ENCODE measurements around the gene ZNF547.

Gene ZNF547
- long read RNA-seq, donor 1, partial matches to known transcripts = 0 of 1 reads
- long read RNA-seq, donor 1, other reads (novel, unspliced or antisense) = 0 of 1 reads
- long read RNA-seq, donor 2 = 0 reads
- long read RNA-seq, donor 3, partial matches to known transcripts = 0 of 1 reads
- long read RNA-seq, donor 3, other reads (novel, unspliced or antisense) = 0 of 1 reads
- long read RNA-seq, donor 4 = 0 reads
- long read RNA-seq, donor 5 = 0 reads
- long read RNA-seq, donor 6 = 0 reads
- long read RNA-seq, donor 7 = 0 reads
- long read RNA-seq, donor 8 = 0 reads

- DNase-seq = peak; percentile 88
Observed at GRCh38 chr19:57362997-57363687, at the start of gene ZNF547, which contains the start of gene TRAPPC2B. Gene ZNF547 (plus strand): TSS chr19:57363551. CDS start chr19:57368556, 5,005 bp downstream. Gene TRAPPC2B (plus strand): TSS chr19:57363551. CDS start chr19:57364834, 1,283 bp downstream.

DNA sequence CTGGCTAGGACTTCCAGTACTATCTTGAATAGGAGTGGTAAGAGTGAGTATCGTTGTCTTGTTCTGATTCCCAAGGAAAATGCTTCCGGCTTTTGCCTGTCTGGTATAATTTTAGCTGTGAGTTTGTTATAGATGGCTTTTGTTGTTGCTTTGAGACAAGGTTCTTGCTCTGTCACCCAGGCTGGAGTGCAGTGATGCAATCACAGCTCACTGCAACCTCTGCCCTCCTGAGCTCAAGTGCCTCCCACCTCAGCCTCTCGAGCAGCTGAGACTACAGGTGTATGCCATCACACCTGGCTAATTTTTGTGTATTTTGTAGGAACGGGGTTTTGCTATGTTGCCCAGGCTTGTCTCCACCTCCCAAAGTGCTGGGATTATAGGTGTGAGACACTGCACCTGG lies 49.2 kb upstream of the ZNF547 start:
- no peak for DNase-seq

DNA sequence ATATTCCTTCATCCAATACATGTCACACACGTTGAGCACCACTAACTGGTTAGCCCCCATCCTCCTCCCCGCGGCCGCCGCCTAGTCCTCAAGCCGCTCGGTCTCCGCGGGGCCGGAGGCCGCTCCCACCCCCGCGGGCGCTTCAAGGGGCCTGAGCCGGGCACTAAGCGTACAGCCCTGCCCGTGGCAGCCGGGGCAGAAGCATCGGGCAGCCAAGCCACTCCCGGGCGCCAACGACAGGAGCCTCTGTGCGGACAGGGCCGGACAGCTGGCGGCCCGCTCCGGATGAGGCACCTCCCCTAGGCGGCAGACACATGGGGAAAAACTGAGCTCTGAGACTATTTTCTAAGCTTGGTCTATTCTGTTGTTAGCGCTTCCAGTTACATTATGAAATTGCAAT lies 45.8 kb upstream of the ZNF547 start:
- peak; percentile 11 for DNase-seq

DNA sequence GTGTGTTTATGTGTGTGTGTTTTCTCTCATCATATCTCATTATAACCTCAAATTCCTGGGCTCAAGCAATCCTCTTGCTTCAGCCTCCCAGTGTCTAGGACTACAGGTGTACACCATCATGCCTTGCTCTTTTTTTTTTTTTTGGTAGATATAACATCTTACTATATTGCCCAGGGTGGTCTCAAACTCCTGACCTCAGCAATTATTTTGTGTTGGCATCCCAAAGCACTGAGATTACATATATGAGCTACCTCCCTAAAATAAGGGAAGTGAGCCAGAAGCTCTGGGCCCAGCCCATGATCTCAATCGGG lies 43.5 kb upstream of the ZNF547 start:
- no peak for DNase-seq

DNA sequence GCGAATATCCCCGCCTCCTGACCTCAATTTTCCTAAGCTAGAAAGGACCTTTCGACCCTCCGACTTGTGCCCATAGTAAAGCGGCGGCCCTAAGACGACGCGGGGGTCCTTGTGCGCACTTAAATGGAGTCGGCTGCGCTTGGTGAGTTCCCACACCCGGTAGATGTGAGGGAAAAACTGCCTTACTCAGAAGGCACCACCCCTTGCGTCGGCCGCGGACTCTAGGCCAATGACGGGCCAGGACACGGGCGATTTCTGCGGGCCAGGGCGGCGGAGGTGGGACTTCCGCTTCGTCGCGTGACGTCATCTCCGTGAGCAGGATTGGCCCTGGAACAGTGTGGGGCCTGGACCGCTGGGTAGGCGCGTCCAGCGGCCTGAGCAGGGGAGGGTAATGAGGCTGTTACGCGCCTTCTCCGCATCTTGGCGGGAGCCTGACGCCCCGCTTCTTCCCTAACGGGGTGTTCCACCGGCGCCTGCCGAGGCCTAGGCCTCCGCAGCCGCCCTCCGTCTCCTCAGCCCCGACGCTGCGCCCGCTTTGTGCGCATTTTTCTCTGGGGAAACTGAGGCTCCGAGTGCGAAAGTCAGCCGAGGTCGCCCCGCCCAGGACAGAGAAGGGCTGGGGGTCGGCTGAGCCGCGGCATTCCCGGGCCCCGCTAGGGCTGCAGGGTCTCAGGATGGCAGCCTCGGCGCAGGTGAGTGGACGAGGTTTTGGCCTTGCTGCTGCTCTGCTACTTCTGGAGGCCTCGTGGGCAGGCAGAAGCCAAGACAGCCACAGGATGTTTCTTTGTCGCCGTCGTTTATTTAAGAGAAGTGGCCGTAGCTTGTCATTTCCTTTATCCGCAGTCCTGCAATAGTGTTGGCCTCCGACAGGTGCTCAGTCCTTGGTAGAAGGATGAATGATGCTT lies 42.9 kb upstream of the ZNF547 start, which contains the start of gene ZNF543:
Gene ZNF543 (plus strand): TSS at position 293 of the 905 bp plus-strand sequence. CDS start 382 bp downstream, at position 675.
- DNase-seq = peak; percentile 87

- no peak for DNase-seq
Observed at GRCh38 chr19:57321116-57321515, 42.2 kb upstream of the ZNF547 start.

GRCh38 chr19:57321751-57322150 lies 41.6 kb upstream of the ZNF547 start:
- no peak for DNase-seq

GRCh38 chr19:57324992-57325391 lies 38.4 kb upstream of the ZNF547 start:
- DNase-seq = no peak

DNA sequence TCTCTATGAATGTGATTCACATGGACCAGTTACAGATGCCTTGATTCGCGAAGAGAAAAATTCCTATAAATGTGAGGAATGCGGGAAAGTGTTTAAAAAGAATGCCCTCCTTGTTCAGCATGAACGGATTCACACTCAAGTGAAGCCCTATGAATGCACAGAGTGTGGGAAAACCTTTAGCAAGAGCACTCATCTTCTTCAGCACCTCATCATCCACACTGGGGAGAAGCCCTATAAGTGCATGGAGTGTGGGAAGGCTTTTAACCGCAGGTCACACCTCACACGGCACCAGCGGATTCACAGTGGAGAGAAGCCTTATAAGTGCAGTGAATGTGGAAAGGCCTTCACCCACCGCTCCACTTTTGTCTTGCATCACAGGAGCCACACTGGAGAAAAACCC lies 35.4 kb upstream of the ZNF547 start:
- no peak for DNase-seq

DNA sequence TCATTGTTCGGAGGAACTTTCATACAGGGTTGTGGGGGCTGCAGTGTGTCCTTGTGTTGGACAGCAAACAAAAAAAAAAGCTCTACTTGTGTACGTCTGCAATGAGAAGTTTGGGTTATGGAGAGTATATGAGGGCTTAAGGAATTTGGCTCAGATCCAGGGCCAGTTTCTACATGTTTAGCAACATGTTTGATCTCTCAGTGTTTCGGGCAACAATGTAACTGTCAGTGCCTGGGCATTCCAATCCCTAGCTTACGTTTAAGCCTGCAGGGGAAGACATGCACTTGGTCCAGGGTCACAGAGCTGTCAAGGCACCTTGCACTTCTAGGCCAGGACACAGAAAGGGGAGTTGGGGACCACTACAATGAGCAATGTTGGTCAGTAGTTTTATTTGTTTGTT lies 29.2 kb upstream of the ZNF547 start:
- no peak for DNase-seq

- no peak for DNase-seq
Observed at GRCh38 chr19:57338877-57339276, 24.5 kb upstream of the ZNF547 start.

DNA sequence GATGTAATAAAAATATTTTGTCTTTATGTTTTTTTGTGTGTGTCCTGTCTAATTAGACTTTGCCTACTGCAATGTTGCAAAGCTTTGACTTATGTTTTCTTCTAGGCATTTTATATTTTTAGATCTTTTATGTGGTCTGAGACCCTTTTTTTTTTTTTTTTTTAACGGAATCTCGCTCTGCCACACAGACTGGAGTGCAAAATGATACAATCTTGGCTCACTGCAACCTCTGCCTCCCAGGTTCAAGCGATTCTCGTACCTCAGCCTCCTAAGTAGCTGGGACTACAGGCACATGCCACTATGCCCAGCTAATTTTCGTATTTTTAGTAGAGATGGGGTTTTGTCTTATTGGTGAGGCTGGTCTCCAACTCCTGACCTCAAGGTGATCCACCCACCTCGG lies 20.8 kb upstream of the ZNF547 start:
- no peak for DNase-seq

GRCh38 chr19:57348136-57348535 lies 15.2 kb upstream of the ZNF547 start:
- no peak for DNase-seq

GRCh38 chr19:57350877-57351805 lies 12.2 kb upstream of the ZNF547 start, which contains the start of gene ZNF304:
Gene ZNF304 (plus strand): TSS chr19:57351271. CDS start chr19:57351665, 394 bp downstream.
- DNase-seq = peak; percentile 77

DNA sequence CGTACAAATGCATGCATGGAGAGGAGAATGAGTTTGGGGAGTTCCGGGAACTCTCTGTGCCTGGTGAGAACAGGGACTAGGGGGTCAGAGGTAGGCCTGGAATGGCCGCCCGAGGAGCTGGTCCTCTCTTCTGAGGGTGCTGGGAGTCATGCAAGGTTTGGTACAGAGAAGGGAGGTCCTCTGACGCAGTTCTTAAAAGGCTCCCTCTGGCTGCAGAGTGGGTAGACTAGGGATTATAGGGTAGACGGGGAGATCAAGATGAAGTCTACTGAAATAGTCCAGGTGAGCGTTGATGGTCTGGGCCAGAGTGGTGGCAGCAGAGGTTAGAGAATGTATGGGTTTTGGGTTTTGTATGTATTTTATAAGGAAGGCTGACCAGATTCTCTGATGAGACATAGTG lies 11.5 kb upstream of the ZNF547 start:
- DNase-seq = no peak

DNA sequence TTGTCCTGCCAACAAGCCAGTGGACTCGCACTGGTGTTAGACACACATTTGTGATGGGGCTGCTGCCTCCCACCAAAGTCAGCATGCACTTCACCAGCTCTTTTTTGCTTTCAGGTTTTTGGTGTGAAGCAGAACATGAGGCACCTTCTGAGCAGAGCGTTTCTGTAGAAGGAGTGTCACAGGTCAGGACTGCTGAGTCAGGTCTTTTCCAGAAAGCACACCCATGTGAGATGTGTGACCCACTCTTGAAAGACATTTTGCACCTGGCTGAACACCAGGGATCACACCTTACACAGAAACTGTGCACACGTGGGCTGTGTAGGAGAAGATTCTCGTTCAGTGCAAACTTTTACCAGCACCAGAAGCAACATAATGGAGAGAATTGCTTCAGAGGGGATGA lies 7.4 kb upstream of the ZNF547 start:
- no peak for DNase-seq

DNA sequence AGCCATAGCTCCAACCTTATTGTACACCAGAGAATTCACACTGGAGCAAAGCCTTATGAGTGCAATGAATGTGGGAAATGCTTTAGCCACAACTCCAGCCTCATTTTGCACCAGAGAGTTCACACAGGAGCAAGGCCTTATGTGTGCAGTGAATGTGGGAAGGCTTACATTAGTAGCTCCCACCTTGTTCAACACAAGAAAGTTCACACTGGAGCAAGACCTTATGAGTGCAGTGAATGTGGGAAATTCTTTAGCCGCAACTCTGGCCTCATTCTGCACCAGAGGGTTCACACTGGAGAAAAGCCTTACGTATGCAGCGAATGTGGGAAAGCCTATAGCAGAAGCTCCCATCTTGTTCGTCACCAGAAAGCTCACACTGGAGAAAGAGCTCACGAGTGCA lies 5.9 kb upstream of the ZNF547 start:
- no peak for DNase-seq

DNA sequence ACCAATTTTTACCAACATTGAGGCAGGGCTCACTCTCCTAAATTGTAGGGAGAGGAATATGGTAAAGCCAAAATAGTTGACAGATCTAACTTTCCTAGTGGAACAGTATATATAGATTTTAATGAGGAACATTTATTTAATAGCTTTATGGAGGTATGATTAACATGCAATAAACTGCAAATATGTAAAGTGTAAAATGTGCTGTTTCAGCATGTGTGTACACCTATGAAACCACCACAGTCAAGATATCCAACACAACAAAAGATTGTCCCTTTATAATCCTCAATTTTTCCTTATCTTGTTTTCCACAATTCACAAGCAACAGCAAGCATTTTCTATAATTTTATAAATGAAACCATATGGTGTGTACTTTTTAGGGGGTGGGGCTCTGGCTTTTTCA lies 4.1 kb upstream of the ZNF547 start:
- no peak for DNase-seq

DNA sequence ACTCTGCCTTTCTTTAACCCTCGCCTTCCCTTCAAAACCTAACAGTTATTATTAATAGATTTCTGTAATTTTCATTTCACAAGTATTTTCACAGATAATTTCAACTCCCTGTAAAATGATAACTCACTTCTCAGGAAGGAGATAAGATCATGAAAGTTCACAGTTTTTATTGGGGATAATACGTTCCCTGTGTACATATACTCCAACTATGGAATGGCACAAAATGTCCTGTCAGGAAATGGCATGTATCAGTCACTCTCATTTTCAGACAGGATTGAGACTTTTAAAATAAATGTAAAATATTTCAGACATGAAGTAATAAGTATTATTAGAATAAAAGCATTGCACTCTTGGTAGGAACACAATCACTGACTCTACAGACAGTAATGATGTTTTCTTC lies 932 bp upstream of the ZNF547 start:
- DNase-seq = peak; percentile 7

GRCh38 chr19:57363688-57364181 lies 384 bp downstream of the ZNF547 start:
- peak; percentile 49 for DNase-seq

GRCh38 chr19:57366776-57367175 lies 3.4 kb downstream of the ZNF547 start:
- no peak for DNase-seq

DNA sequence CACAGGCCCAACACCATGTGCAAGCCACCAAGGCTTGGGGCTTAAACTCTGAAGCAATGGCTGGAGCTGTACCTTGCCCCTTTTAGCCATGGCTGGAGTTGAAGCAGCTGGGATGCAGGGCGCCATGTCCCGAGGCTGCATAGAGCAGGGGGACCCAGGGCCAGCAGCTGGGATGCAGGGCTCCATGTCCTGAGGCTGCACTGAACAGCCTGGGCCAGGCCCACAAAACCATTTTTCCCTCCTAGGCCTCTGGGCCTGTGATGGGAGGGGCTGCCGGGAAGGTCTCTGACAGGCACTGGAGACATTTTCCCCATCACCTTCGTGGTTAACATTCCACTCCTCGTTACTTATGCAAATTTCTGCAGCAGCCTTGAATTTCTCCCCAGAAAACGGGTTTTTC lies 10.8 kb downstream of the ZNF547 start:
- DNase-seq = no peak
